ENCODE results near the gene AMN.

DNA sequence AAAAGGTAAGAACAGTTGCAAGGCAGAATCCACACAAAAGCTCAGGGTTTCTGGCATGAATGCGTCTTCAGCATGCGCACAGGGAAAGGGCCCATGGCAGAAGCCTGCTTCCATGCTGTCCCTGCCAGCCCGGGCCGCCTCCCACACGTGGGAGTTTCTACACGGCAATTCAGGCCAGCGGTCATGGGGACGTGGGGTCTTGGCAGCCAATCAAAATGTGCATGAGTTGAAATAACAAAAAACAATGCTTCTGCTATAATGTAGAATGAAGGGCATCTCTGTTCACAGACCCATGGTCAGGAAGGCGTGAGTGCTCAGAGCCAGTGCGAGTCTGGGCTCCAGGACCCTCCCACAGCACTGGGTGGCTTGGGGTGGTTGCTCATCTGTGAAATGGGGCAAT is 28.6 kb downstream of the AMN start:
- no peak for TF ChIP-seq CTCF (conservative IDR thresholded peaks at IDR 0.05; ENCODE audit: low read depth in 2 of 2)
- no peak for TF ChIP-seq EZH2 (IDR thresholded peaks at IDR 0.05; ENCODE audit: low read depth, unreplicated experiment)
- no peak for TF ChIP-seq EZH2phosphoT487 (IDR thresholded peaks at IDR 0.05; ENCODE audit: unreplicated experiment)
- TF ChIP-seq, protein P1, sequence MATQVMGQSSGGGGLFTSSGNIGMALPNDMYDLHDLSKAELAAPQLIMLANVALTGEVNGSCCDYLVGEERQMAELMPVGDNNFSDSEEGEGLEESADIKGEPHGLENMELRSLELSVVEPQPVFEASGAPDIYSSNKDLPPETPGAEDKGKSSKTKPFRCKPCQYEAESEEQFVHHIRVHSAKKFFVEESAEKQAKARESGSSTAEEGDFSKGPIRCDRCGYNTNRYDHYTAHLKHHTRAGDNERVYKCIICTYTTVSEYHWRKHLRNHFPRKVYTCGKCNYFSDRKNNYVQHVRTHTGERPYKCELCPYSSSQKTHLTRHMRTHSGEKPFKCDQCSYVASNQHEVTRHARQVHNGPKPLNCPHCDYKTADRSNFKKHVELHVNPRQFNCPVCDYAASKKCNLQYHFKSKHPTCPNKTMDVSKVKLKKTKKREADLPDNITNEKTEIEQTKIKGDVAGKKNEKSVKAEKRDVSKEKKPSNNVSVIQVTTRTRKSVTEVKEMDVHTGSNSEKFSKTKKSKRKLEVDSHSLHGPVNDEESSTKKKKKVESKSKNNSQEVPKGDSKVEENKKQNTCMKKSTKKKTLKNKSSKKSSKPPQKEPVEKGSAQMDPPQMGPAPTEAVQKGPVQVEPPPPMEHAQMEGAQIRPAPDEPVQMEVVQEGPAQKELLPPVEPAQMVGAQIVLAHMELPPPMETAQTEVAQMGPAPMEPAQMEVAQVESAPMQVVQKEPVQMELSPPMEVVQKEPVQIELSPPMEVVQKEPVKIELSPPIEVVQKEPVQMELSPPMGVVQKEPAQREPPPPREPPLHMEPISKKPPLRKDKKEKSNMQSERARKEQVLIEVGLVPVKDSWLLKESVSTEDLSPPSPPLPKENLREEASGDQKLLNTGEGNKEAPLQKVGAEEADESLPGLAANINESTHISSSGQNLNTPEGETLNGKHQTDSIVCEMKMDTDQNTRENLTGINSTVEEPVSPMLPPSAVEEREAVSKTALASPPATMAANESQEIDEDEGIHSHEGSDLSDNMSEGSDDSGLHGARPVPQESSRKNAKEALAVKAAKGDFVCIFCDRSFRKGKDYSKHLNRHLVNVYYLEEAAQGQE (IDR thresholded peaks at IDR 0.05; ENCODE audit: unreplicated experiment) = no peak
- no peak for TF ChIP-seq STAT1 (IDR thresholded peaks at IDR 0.05; ENCODE audit: unreplicated experiment)
- no peak for TF ChIP-seq POLR2AphosphoS5 (IDR thresholded peaks at IDR 0.05; ENCODE audit: low read depth)
- TF ChIP-seq JUNB (IDR thresholded peaks at IDR 0.05; ENCODE audit: unreplicated experiment) = no peak
- no peak for TF ChIP-seq ETS1 (IDR thresholded peaks at IDR 0.05)
- TF ChIP-seq CREB1 (CRISPR knock-in tag; IDR thresholded peaks at IDR 0.05; ENCODE audit: low read depth) = no peak
- TF ChIP-seq ZNF114 (CRISPR knock-in tag; IDR thresholded peaks at IDR 0.05) = no peak

All from GM23338 (cell line).